ENCODE measurements around the gene FAAP24.

Gene FAAP24

DNA sequence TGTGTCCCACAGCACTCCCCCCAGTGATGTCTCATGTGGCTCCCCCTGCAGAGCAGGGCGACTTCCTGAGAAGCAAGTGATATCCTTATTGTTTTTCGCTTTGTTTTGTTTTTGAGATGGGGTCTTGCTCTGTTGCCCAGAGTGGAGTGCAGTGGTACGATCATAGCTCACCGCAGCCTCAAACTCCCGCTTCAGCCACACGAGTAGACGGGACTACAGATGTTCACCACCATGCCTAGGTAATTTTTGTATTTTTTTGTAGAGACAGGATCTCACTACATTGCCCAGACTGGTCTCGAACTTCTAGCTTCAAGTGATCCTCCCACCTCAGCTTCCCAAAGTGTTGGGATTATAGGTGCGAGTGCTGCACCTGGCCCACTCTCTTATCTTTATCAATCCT lies 5.3 kb upstream of the FAAP24 start:
- Histone ChIP-seq H3K79me2 (ENCODE audit: low read length) (peaks cover 22% of the 10 kb centered on the region), H3K27ac (ENCODE audit: low read length) (no peak overlapping the region), H3K9me3 (ENCODE audit: insufficient read depth, low read length) (no peaks in the 10 kb centered on the region), H3K4me2 (ENCODE audit: low read length) (no peak overlapping the region), H4K20me1 (ENCODE audit: insufficient read depth, low read length) (0 out of 2 replicates have a peak, but pooled peaks cover 2% of the 10 kb centered on the region), H3K4me3 (ENCODE audit: low read length) (no peak overlapping the region), H3K27me3 (ENCODE audit: low read depth, low read length) (no peaks in the 10 kb centered on the region), H3K9ac (ENCODE audit: low read length) (no peak overlapping the region), H2AFZ (ENCODE audit: low read depth, low read length) (no peak overlapping the region), H3K4me1 (ENCODE audit: low read length) (peaks cover 3% of the 10 kb centered on the region; the same call in 1 of the 2 replicates), H3K36me3 (replicated peaks; ENCODE audit: low read depth, low read length) (peaks cover 6% of the 10 kb centered on the region)
- TF ChIP-seq, protein P1, sequence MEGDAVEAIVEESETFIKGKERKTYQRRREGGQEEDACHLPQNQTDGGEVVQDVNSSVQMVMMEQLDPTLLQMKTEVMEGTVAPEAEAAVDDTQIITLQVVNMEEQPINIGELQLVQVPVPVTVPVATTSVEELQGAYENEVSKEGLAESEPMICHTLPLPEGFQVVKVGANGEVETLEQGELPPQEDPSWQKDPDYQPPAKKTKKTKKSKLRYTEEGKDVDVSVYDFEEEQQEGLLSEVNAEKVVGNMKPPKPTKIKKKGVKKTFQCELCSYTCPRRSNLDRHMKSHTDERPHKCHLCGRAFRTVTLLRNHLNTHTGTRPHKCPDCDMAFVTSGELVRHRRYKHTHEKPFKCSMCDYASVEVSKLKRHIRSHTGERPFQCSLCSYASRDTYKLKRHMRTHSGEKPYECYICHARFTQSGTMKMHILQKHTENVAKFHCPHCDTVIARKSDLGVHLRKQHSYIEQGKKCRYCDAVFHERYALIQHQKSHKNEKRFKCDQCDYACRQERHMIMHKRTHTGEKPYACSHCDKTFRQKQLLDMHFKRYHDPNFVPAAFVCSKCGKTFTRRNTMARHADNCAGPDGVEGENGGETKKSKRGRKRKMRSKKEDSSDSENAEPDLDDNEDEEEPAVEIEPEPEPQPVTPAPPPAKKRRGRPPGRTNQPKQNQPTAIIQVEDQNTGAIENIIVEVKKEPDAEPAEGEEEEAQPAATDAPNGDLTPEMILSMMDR (IDR thresholded peaks at IDR 0.05; ENCODE audit: low read depth, low read length): no peak

DNA sequence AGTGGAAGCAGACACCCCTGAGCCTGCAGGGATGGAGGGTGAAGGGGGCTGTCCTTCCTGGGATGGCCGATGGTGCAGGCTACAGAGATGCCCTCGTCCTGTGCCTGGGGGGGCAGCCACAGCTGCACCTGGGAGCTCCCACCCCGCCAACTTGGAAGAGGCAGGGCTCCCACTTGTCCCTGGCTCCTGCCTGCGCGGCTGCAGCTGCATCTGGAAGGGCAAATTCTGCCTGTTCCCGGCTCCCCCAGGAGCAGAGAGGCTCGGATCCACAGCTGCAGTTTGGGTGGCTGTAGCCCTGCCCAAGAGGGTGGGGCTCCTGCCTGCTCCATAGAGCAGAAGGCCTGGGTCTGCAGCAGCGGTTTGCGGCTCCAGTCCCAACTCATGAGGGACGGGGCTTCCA lies 2.5 kb upstream of the FAAP24 start:
- Histone ChIP-seq H3K79me2 (ENCODE audit: low read length) (peaks cover 22% of the 10 kb centered on the region), H3K4me3 (ENCODE audit: low read length) (no peak overlapping the region), H2AFZ (ENCODE audit: low read depth, low read length) (no peak overlapping the region), H3K27ac (ENCODE audit: low read length) (no peak overlapping the region), H3K9me3 (ENCODE audit: insufficient read depth, low read length) (no peaks in the 10 kb centered on the region), H3K4me1 (ENCODE audit: low read length) (peaks cover 3% of the 10 kb centered on the region; the same call in 1 of the 2 replicates), H4K20me1 (ENCODE audit: insufficient read depth, low read length) (no peaks in the 10 kb centered on the region), H3K36me3 (replicated peaks; ENCODE audit: low read depth, low read length) (peaks cover 4% of the 10 kb centered on the region), H3K27me3 (ENCODE audit: low read depth, low read length) (no peaks in the 10 kb centered on the region), H3K9ac (ENCODE audit: low read length) (no peak overlapping the region), H3K4me2 (ENCODE audit: low read length) (no peak overlapping the region)
- TF ChIP-seq EZH2phosphoT487 (IDR thresholded peaks at IDR 0.05; ENCODE audit: low read depth): no peak
- TF ChIP-seq, protein P1 (IDR thresholded peaks at IDR 0.05; ENCODE audit: low read depth, low read length): no peak

GRCh38 chr19:32971012-32971595 lies 938 bp upstream of the FAAP24 start:
- Histone ChIP-seq H3K4me2 (ENCODE audit: low read length) (peak overlapping the region; percentile 97), H3K27me3 (ENCODE audit: low read depth, low read length) (no peaks in the 10 kb centered on the region), H3K4me3 (ENCODE audit: low read length) (peak overlapping the region; percentile 80), H4K20me1 (ENCODE audit: insufficient read depth, low read length) (no peaks in the 10 kb centered on the region), H3K9ac (ENCODE audit: low read length) (peak overlapping the region; percentile 62), H3K27ac (ENCODE audit: low read length) (no peak overlapping the region), H3K79me2 (ENCODE audit: low read length) (peaks cover 22% of the 10 kb centered on the region), H3K9me3 (ENCODE audit: insufficient read depth, low read length) (no peaks in the 10 kb centered on the region), H3K36me3 (replicated peaks; ENCODE audit: low read depth, low read length) (peaks cover 4% of the 10 kb centered on the region), H3K4me1 (ENCODE audit: low read length) (peaks cover 3% of the 10 kb centered on the region; the same call in 1 of the 2 replicates), H2AFZ (ENCODE audit: low read depth, low read length) (no peak overlapping the region)
- TF ChIP-seq, protein P1 (IDR thresholded peaks at IDR 0.05; ENCODE audit: low read depth, low read length): no peak
- TF ChIP-seq EZH2phosphoT487 (IDR thresholded peaks at IDR 0.05; ENCODE audit: low read depth): no peak

DNA sequence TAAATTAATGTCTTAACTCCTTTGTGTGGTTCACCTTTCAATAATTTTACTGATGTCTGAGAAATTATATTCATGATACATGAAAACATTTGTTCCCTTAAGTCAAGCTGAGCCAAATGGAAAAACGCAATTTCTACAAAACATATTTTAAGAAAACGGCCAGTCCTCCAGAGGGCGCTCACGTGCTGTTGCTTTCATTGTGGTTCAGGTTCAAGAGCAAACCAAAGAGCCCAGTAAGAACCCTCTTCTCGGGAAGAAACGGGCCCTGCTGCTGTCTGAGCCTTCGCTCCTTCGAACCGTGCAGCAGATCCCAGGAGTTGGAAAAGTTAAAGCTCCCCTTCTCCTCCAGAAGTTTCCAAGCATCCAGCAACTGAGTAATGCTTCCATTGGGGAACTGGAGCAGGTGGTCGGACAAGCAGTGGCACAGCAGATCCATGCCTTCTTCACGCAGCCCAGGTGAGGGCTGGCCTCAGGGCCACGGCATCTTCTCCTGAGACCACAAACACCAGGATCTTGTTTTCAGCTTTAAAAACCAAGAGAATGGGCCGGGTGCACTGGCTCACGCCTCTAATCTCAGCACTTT lies 4.3 kb downstream of the FAAP24 start:
- Histone ChIP-seq H3K9me3 (ENCODE audit: insufficient read depth, low read length) (no peaks in the 10 kb centered on the region), H2AFZ (ENCODE audit: low read depth, low read length) (no peak overlapping the region)

More for the DNA sequence above, 4.3 kb downstream of the FAAP24 start:
- Histone ChIP-seq H3K36me3 (replicated peaks; ENCODE audit: low read depth, low read length) (peaks cover 13% of the 10 kb centered on the region), H3K27me3 (ENCODE audit: low read depth, low read length) (no peaks in the 10 kb centered on the region), H4K20me1 (ENCODE audit: insufficient read depth, low read length) (no peaks in the 10 kb centered on the region), H3K79me2 (ENCODE audit: low read length) (peaks cover 4% of the 10 kb centered on the region), H3K4me1 (ENCODE audit: low read length) (no peaks in the 10 kb centered on the region), H3K9ac (ENCODE audit: low read length) (no peak overlapping the region), H3K4me3 (ENCODE audit: low read length) (no peak overlapping the region), H3K27ac (ENCODE audit: low read length) (no peak overlapping the region), H3K4me2 (ENCODE audit: low read length) (no peak overlapping the region)
- TF ChIP-seq EZH2phosphoT487 (IDR thresholded peaks at IDR 0.05; ENCODE audit: low read depth): no peak
- TF ChIP-seq, protein P1 (IDR thresholded peaks at IDR 0.05; ENCODE audit: low read depth, low read length): peak; percentile 84

Data from OCI-LY3 (cell line).